Tibial nerve (tissue), 4 donors: ENCODE results near the gene CTXND1. TPM values are rescaled to one million over a fixed set of nuclear protein-coding genes. Genes with fewer than 3 reads are reported as not detected.

ENCODE experiments used
- DNase-seq, 2 donors: peaks; one replicate each; pipeline ENCODE4 v3.0.0-alpha.2; 2019; ENCODE audit warnings: low spot score in 2 of 2
- H3K27ac ChIP-seq, 4 donors: fragments of 200-600 bp; sonication (generic) in 3 of 4; one replicate each; pipeline ENCODE4 v1.5.1; 2017 to 2019; ENCODE audit warnings: mild to moderate bottlenecking in 1 of 4
- H3K27me3 ChIP-seq, 2 donors: fragments of 200-600 bp; sonication (generic) in 1 of 2; one replicate each; pipeline versions ENCODE4 v1.5.1 to v1.6.0; 2017 to 2019
- H3K36me3 ChIP-seq, 3 donors: fragments of 200-600 bp; sonication (generic); one replicate each; pipeline ENCODE4 v1.5.1; 2018 to 2019
- H3K4me1 ChIP-seq, 4 donors: fragments of 200-600 bp; sonication (generic) in 3 of 4; one replicate each; pipeline ENCODE4 v1.5.1; 2017 to 2019
- H3K4me3 ChIP-seq, 4 donors: fragments of 200-600 bp; sonication (generic) in 3 of 4; one replicate each; pipeline ENCODE4 v1.5.1; 2017 to 2019; ENCODE audit warnings: mild to moderate bottlenecking in 1 of 4, moderate library complexity in 1 of 4
- H3K9me3 ChIP-seq, 4 donors: fragments of 200-600 bp; sonication (generic) in 3 of 4; one replicate each; pipeline ENCODE4 v1.5.1; 2017 to 2019
- EP300 ChIP-seq, 2 donors: sonication (generic); formaldehyde crosslinking; IDR thresholded peaks; one replicate each; pipeline ENCODE4 v1.6.1; 2017; ENCODE audit warnings: antibody characterized with exemption in 2 of 2, mild to moderate bottlenecking in 1 of 2
- POLR2A ChIP-seq, 2 donors: fragments of 450-650 bp; IDR thresholded peaks; one replicate each; pipeline ENCODE4 v1.6.1; 2017; ENCODE audit warnings: antibody characterized with exemption in 2 of 2, mild to moderate bottlenecking in 2 of 2, moderate library complexity in 2 of 2
- WGBS, 2 donors: methylation state at CpG; one replicate each; pipeline ENCODE4 v1.1.5; 2018; 5-methylcytosine and 5-hydroxymethylcytosine counted together
- total RNA-seq, 4 donors: library from RNA; depleted of rRNA; stranded (reverse); fragments of >200 nt; gene quantifications; one replicate each; pipeline ENCODE4 v1.1.0, GENCODE V29; 2016
- TF ChIP-seq, protein P1 (sequence below), 5 experiments: fragments of 200-600 bp in 3 of 5; fragments of 450-650 bp in 2 of 5; sonication (generic) in 3 of 5; IDR thresholded peaks; one replicate each; pipeline ENCODE4 v1.5.1; 2016 to 2019; ENCODE audit warnings: antibody characterized with exemption in 5 of 5, mild to moderate bottlenecking in 3 of 5, moderate library complexity in 2 of 5

Gene CTXND1
- total RNA-seq, 4 donors from 2014 or later = 1.8 to 3.7 (median 2.6) TPM

GRCh38 chr15:80161468-80162016 lies 90.5 kb downstream of the CTXND1 start:
- 90 to 94% methylated on average over 6 of the region's 6 CpGs for WGBS, 2 donors
- Histone ChIP-seq H3K4me1 (peaks cover 0 to 11% (median 3%) of the 10 kb centered on the region in 4 donors), H3K36me3 (peaks cover 0 to 72% (median 0%) of the 10 kb centered on the region in 3 donors), H3K9me3 (no peaks in the 10 kb centered on the region), H3K27ac (no peak overlapping the region), H3K4me3 (no peak overlapping the region), H3K27me3 (no peaks in the 10 kb centered on the region)
- TF ChIP-seq, protein P1, sequence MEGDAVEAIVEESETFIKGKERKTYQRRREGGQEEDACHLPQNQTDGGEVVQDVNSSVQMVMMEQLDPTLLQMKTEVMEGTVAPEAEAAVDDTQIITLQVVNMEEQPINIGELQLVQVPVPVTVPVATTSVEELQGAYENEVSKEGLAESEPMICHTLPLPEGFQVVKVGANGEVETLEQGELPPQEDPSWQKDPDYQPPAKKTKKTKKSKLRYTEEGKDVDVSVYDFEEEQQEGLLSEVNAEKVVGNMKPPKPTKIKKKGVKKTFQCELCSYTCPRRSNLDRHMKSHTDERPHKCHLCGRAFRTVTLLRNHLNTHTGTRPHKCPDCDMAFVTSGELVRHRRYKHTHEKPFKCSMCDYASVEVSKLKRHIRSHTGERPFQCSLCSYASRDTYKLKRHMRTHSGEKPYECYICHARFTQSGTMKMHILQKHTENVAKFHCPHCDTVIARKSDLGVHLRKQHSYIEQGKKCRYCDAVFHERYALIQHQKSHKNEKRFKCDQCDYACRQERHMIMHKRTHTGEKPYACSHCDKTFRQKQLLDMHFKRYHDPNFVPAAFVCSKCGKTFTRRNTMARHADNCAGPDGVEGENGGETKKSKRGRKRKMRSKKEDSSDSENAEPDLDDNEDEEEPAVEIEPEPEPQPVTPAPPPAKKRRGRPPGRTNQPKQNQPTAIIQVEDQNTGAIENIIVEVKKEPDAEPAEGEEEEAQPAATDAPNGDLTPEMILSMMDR (IDR thresholded peaks at IDR 0.05) = no peak
- TF ChIP-seq POLR2A (IDR thresholded peaks at IDR 0.05) (no peak), EP300 (IDR thresholded peaks at IDR 0.05) (no peak)
- DNase-seq = no peak

GRCh38 chr15:80160570-80161156 lies 91.3 kb downstream of the CTXND1 start:
- Histone ChIP-seq H3K36me3 (peaks cover 0 to 72% (median 0%) of the 10 kb centered on the region in 3 donors), H3K9me3 (no peaks in the 10 kb centered on the region), H3K27ac (peak overlapping the region in 1 of 4 donors; percentile 8), H3K4me1 (peaks cover 0 to 11% (median 3%) of the 10 kb centered on the region in 4 donors), H3K4me3 (no peak overlapping the region), H3K27me3 (no peaks in the 10 kb centered on the region)
- TF ChIP-seq EP300 (IDR thresholded peaks at IDR 0.05) = peak in 1 of 2 donors; percentile 53
- TF ChIP-seq, protein P1 (IDR thresholded peaks at IDR 0.05) = no peak
- DNase-seq = peak in 1 of 2 donors; percentile 32
- 64% methylated on average over 7 of the region's 7 CpGs for WGBS, 2 donors

- H3K27ac ChIP-seq = peak overlapping the region in 1 of 4 donors; percentile 8
- peaks cover 0 to 71% (median 0%) of the 10 kb centered on the region in 3 donors for H3K36me3 ChIP-seq
- DNase-seq = no peak
- no peaks in the 10 kb centered on the region for H3K27me3 ChIP-seq
- WGBS, 2 donors = 94% methylated on average over 8 to 12 of the region's 12 CpGs
- peaks cover 0 to 11% (median 3%) of the 10 kb centered on the region in 4 donors for H3K4me1 ChIP-seq
- TF ChIP-seq, protein P1 (IDR thresholded peaks at IDR 0.05) = no peak
- TF ChIP-seq EP300 (IDR thresholded peaks at IDR 0.05) (no peak), POLR2A (IDR thresholded peaks at IDR 0.05) (no peak)
- no peaks in the 10 kb centered on the region for H3K9me3 ChIP-seq
- H3K4me3 ChIP-seq = no peak overlapping the region
These were observed 92.0 kb downstream of the CTXND1 start for GRCh38 chr15:80159811-80160569.

- Histone ChIP-seq H3K4me3 (no peak overlapping the region), H3K27ac (no peak overlapping the region), H3K27me3 (no peaks in the 10 kb centered on the region), H3K36me3 (peaks cover 0 to 64% (median 0%) of the 10 kb centered on the region in 3 donors), H3K4me1 (peaks cover 0 to 18% (median 5%) of the 10 kb centered on the region in 4 donors), H3K9me3 (no peaks in the 10 kb centered on the region)
- no peak for TF ChIP-seq POLR2A (IDR thresholded peaks at IDR 0.05)
- TF ChIP-seq EP300 (IDR thresholded peaks at IDR 0.05) = no peak
- TF ChIP-seq, protein P1 (IDR thresholded peaks at IDR 0.05) = no peak
- DNase-seq = no peak
- WGBS, 2 donors = 91 to 100% methylated on average over 5 of the region's 5 CpGs
These were observed 92.7 kb downstream of the CTXND1 start for GRCh38 chr15:80159301-80159700.

GRCh38 chr15:80157215-80157614 lies 94.8 kb downstream of the CTXND1 start:
- peaks cover 0 to 29% (median 12%) of the 10 kb centered on the region in 4 donors for H3K4me1 ChIP-seq
- H3K36me3 ChIP-seq = peaks cover 0 to 43% (median 0%) of the 10 kb centered on the region in 3 donors
- no peak overlapping the region for H3K27ac ChIP-seq
- H3K9me3 ChIP-seq = no peaks in the 10 kb centered on the region
- DNase-seq = no peak
- no peak for TF ChIP-seq POLR2A (IDR thresholded peaks at IDR 0.05)
- TF ChIP-seq, protein P1 (IDR thresholded peaks at IDR 0.05) = no peak
- no peak for TF ChIP-seq EP300 (IDR thresholded peaks at IDR 0.05)
- WGBS, 2 donors = 85 to 91% methylated on average over 5 of the region's 5 CpGs
- H3K27me3 ChIP-seq = no peaks in the 10 kb centered on the region
- H3K4me3 ChIP-seq = no peak overlapping the region
